HCT116 (cell line): ENCODE data around the gene MCF2L. TPM values are rescaled to one million over a fixed set of nuclear protein-coding genes. Genes with fewer than 3 reads are reported as not detected.

ENCODE experiments used
- ATAC-seq: fragments of 200-7000 bp; cut with Tn5 transposase; 2 replicates; pipeline ENCODE4 v1.9.1; 2020; ENCODE audit warnings: mild to moderate bottlenecking, moderate library complexity
- BruUV-seq: library from RNA; stranded (reverse); fragments of 400-500 nt; replicated peaks from 2 replicates; lab custom pipeline; 2021; lab: Mats Ljungman, UMichigan
- CTCF ChIA-PET: fragments of 300-600 bp; sonication (Branson Sonifier 250); formaldehyde crosslinking; loops from one replicate; lab custom pipeline; 2021; ENCODE audit warnings: antibody characterized with exemption; lab: Charles Lee
- POLR2A ChIA-PET: fragments of 300-600, 350-600 bp; sonication (Branson Sonifier 250); formaldehyde crosslinking; loops from one replicate; lab custom pipeline; 2021; ENCODE audit warnings: antibody characterized with exemption; lab: Charles Lee
- RAD21 ChIA-PET, 2 experiments: fragments of 300-600 bp; sonication (Branson Sonifier 250); formaldehyde crosslinking; loops; one replicate each; lab custom pipeline; 2023; ENCODE audit warnings: low total read pairs in 2 of 2; ENCODE audit not compliant: uncharacterized antibody in 2 of 2, unreplicated experiment in 2 of 2, low non-redundant PET in 1 of 2; lab: Charles Lee
- DNase-seq: peaks from one replicate; pipeline ENCODE4 v3.0.0-alpha.2; 2010; ENCODE audit warnings: low read depth, low spot score
- H2AFZ ChIP-seq: fragments of 200-600 bp; shearing (Covaris generic), sonication (generic); 2 replicates; pipeline ENCODE4 v1.6.1; 2017; ENCODE audit warnings: low read depth, mixed run types, mixed read lengths, antibody characterized with exemption, low read length; ENCODE audit not compliant: poor library complexity, severe bottlenecking
- H3K27ac ChIP-seq: 2 replicates; pipeline ENCODE4 v1.5.1; 2012; ENCODE audit warnings: low read depth, low read length
- H3K27me3 ChIP-seq: fragments of 200-600 bp; sonication (generic); 2 replicates; pipeline ENCODE4 v1.6.1; 2016; ENCODE audit warnings: mixed run types, low read length, mixed read lengths; ENCODE audit not compliant: insufficient read depth
- H3K36me3 ChIP-seq, 2 experiments: fragments of 200-500 bp in 1 of 2; fragments of 200-600 bp in 1 of 2; sonication (Bioruptor generic) in 1 of 2; sonication (generic) in 1 of 2; 2 replicates each; pipeline versions ENCODE4 v1.5.1 to v1.6.1; 2014 to 2016; ENCODE audit warnings: low read length in 2 of 2, inconsistent platforms in 1 of 2, mixed read lengths in 1 of 2, mixed run types in 1 of 2; ENCODE audit not compliant: insufficient read depth in 2 of 2, control insufficient read depth in 1 of 2
- H3K4me1 ChIP-seq, 2 experiments: fragments of 200-600 bp in 1 of 2; sonication (generic) in 1 of 2; 2 replicates each; pipeline versions ENCODE4 v1.5.1 to v1.6.1; 2012 to 2017; ENCODE audit warnings: low read length in 2 of 2, inconsistent platforms in 1 of 2, mild to moderate bottlenecking in 1 of 2, mixed read lengths in 1 of 2, mixed run types in 1 of 2, moderate library complexity in 1 of 2; ENCODE audit not compliant: insufficient read depth in 2 of 2, control insufficient read depth in 1 of 2
- H3K4me2 ChIP-seq: fragments of 200-600 bp; sonication (generic); 2 replicates; pipeline ENCODE4 v1.6.1; 2017; ENCODE audit warnings: mixed run types, low read length, mixed read lengths
- H3K4me3 ChIP-seq, 2 experiments: fragments of 200-600 bp in 1 of 2; sonication (generic) in 1 of 2; replicated peaks in 1 of 2; 2 replicates each; pipeline ENCODE4 v1.5.1; 2011 to 2016; ENCODE audit warnings: low read length in 2 of 2, control low read depth in 1 of 2, low read depth in 1 of 2, mild to moderate bottlenecking in 1 of 2, mixed read lengths in 1 of 2, mixed run types in 1 of 2
- H3K79me2 ChIP-seq: fragments of 200-600 bp; sonication (generic); 2 replicates; pipeline ENCODE4 v1.6.1; 2017; ENCODE audit warnings: mild to moderate bottlenecking, mixed run types, low read length, moderate library complexity, mixed read lengths; ENCODE audit not compliant: insufficient read depth
- H3K9ac ChIP-seq: fragments of 200-600 bp; sonication (generic); 2 replicates; pipeline ENCODE4 v1.6.1; 2016; ENCODE audit warnings: low read length, mixed read lengths
- H3K9me2 ChIP-seq: fragments of 200-600 bp; sonication (generic), shearing (Covaris generic); 2 replicates; pipeline ENCODE4 v1.6.1; 2017; ENCODE audit warnings: mixed run types, mild to moderate bottlenecking, moderate library complexity; ENCODE audit not compliant: insufficient read depth
- H3K9me3 ChIP-seq, 2 experiments: fragments of 200-500 bp in 1 of 2; fragments of 200-600 bp in 1 of 2; sonication (Bioruptor generic) in 1 of 2; sonication (generic) in 1 of 2; 2 replicates each; pipeline ENCODE4 v1.6.1; 2014 to 2017; ENCODE audit warnings: low read length in 2 of 2, mixed read lengths in 2 of 2, inconsistent platforms in 1 of 2, low read depth in 1 of 2, mild to moderate bottlenecking in 1 of 2, mixed run types in 1 of 2, moderate library complexity in 1 of 2; ENCODE audit not compliant: control insufficient read depth in 1 of 2, insufficient read depth in 1 of 2
- H4K20me1 ChIP-seq: fragments of 200-600 bp; sonication (generic), shearing (Covaris generic); 2 replicates; pipeline ENCODE4 v1.6.1; 2017; ENCODE audit warnings: mixed run types, mild to moderate bottlenecking, moderate library complexity; ENCODE audit not compliant: insufficient read depth
- CBX3 ChIP-seq: IDR thresholded peaks from 2 replicates; pipeline ENCODE4 v1.6.1; 2012; ENCODE audit warnings: low read depth
- CEBPB ChIP-seq: IDR thresholded peaks from 2 replicates; pipeline ENCODE4 v1.6.1; 2012; ENCODE audit warnings: low read depth
- EGR1 ChIP-seq: IDR thresholded peaks from 2 replicates; pipeline ENCODE4 v1.6.1; 2012; ENCODE audit warnings: low read depth
- ELF1 ChIP-seq: IDR thresholded peaks from 2 replicates; pipeline ENCODE4 v1.6.1; 2012; ENCODE audit warnings: low read depth, borderline replicate concordance
- EZH2 ChIP-seq: fragments of 200-600 bp; sonication (generic); IDR thresholded peaks from 2 replicates; pipeline ENCODE4 v1.6.1; 2017; ENCODE audit warnings: antibody characterized with exemption, mixed run types
- EZH2phosphoT487 ChIP-seq: fragments of 200-600 bp; IDR thresholded peaks from 2 replicates; pipeline ENCODE4 v1.6.1; 2018; ENCODE audit warnings: antibody characterized with exemption, borderline replicate concordance
- FOSL1 ChIP-seq: IDR thresholded peaks from 2 replicates; pipeline ENCODE4 v1.6.1; 2012; ENCODE audit warnings: low read depth
- POLR2A ChIP-seq: IDR thresholded peaks from 2 replicates; pipeline ENCODE4 v1.7.0; 2011; ENCODE audit warnings: borderline replicate concordance; ENCODE audit not compliant: insufficient read depth, insufficient read length; ENCODE audit errors: extremely low read depth
- RAD21 ChIP-seq: IDR thresholded peaks from 2 replicates; pipeline ENCODE4 v1.6.1; 2012; ENCODE audit warnings: low read depth, mild to moderate bottlenecking
- REST ChIP-seq: IDR thresholded peaks from 2 replicates; pipeline ENCODE4 v1.6.1; 2012; ENCODE audit warnings: low read depth
- SP1 ChIP-seq: IDR thresholded peaks from 2 replicates; pipeline ENCODE4 v1.6.1; 2012; ENCODE audit warnings: low read depth
- SRF ChIP-seq: IDR thresholded peaks from 2 replicates; pipeline ENCODE4 v1.6.1; 2012; ENCODE audit warnings: low read depth
- YY1 ChIP-seq: IDR thresholded peaks from 2 replicates; pipeline ENCODE4 v1.6.1; 2011; ENCODE audit warnings: low read length, low read depth, moderate library complexity, mild to moderate bottlenecking; ENCODE audit not compliant: insufficient replicate concordance; ENCODE audit errors: extremely low read depth
- ZNF274 ChIP-seq: fragments of 200-500 bp; sonication (Bioruptor generic); IDR thresholded peaks from 2 replicates; pipeline ENCODE4 v1.6.1; 2014; ENCODE audit warnings: mild to moderate bottlenecking, low read depth, low read length, inconsistent platforms
- intact Hi-C: fragments of 100-400 bp; cut with micrococcal nuclease; formaldehyde crosslinking; loops from 2 replicates; pipeline ENCODE4 v1.10.0; 2022
- total RNA-seq: library from RNA; stranded (reverse); gene quantifications from one replicate; pipeline ENCODE4 v1.2.1, GENCODE V29; 2021; ENCODE audit not compliant: unreplicated experiment
- TF ChIP-seq, protein P1 (sequence below): IDR thresholded peaks from 2 replicates; pipeline ENCODE4 v1.6.1; 2012

Gene MCF2L
- total RNA-seq, 1 experiment from 2014 or later: 19.3 TPM

DNA sequence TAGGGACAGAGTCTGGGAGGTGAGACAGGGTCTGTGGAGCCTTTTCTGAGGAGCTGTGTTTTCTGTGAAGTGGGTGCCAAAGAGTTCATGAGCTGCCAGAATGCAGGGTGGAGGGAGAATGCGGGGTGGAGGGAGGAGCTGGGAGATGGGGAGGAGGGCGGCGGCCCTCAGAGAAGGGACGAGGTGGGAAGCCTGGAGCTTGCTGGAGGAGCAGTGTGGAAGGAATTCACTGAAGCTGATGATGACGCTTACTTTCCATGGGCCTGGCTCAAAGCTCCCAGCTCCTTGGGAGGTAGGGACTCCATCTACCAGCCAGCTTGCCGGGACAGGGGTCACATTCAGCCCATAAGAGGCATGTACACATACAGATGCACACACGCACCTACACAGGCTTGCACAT is 62.5 kb downstream of the MCF2L start:
- TF ChIP-seq POLR2A: no peak
- TF ChIP-seq EZH2: no peak
- no peak for TF ChIP-seq RAD21
- no peak for TF ChIP-seq ELF1
- TF ChIP-seq SRF: no peak
- TF ChIP-seq ZNF274: no peak
- TF ChIP-seq EGR1: no peak
- no peak for TF ChIP-seq CBX3
- no peak for TF ChIP-seq SP1
- no peak for TF ChIP-seq YY1
- TF ChIP-seq FOSL1: no peak
- TF ChIP-seq, all 23 proteins: peak for 0
- Histone ChIP-seq H3K4me3 (no peak overlapping the region), H3K9ac (no peak overlapping the region), H3K27me3 (no peaks in the 10 kb centered on the region), H3K4me2 (no peak overlapping the region), H3K79me2 (no peaks in the 10 kb centered on the region), H3K36me3 (no peaks in the 10 kb centered on the region), H3K9me2 (no peaks in the 10 kb centered on the region), H4K20me1 (no peaks in the 10 kb centered on the region), H3K27ac (no peak overlapping the region), H2AFZ (no peak overlapping the region), H3K4me1 (peaks cover 0 to 3% of the 10 kb centered on the region in 2 experiments; a peak in 1 of 4 replicates), H3K9me3 (no peaks in the 10 kb centered on the region)
- BruUV-seq: no TSS peak
- intact Hi-C loops: loop anchor here (10.0 kb wide), 1 partner anchor 363 kb away; no protein-coding TSS in a partner anchor
- no peak for DNase-seq
- ATAC-seq: no peak
- ChIA-PET CTCF (interaction anchor here (1.6 kb wide), 1 partner anchor 89 kb away, joined by 4 read pairs; no protein-coding TSS in a partner anchor), RAD21 (no interaction called here), POLR2A (no interaction called here)

- no TSS peak for BruUV-seq
- RAD21 ChIA-PET: no interaction called here
- H3K79me2 ChIP-seq: no peaks in the 10 kb centered on the region
Measured at GRCh38 chr13:113032291-113032690, 63.3 kb downstream of the MCF2L start.

More at GRCh38 chr13:113032291-113032690, 63.3 kb downstream of the MCF2L start:
- H3K9me2 ChIP-seq: no peaks in the 10 kb centered on the region
- TF ChIP-seq REST (no peak), EZH2phosphoT487 (no peak), YY1 (no peak), CEBPB (no peak)
- TF ChIP-seq, protein P1, sequence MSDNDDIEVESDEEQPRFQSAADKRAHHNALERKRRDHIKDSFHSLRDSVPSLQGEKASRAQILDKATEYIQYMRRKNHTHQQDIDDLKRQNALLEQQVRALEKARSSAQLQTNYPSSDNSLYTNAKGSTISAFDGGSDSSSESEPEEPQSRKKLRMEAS: no peak
- no peak for ATAC-seq
- ChIA-PET POLR2A (no interaction called here), CTCF (interaction anchor here (1.6 kb wide), 1 partner anchor 90 kb away, joined by 4 read pairs; no protein-coding TSS in a partner anchor)
- H4K20me1 ChIP-seq: no peaks in the 10 kb centered on the region
- H3K4me1 ChIP-seq: peaks cover 0 to 3% of the 10 kb centered on the region in 2 experiments; a peak in 1 of 4 replicates
- no peak overlapping the region for H2AFZ ChIP-seq
- intact Hi-C loops: loop anchor here (10.0 kb wide), 1 partner anchor 363 kb away; no protein-coding TSS in a partner anchor
- H3K27ac ChIP-seq: no peak overlapping the region
- no peak overlapping the region for H3K4me2 ChIP-seq
- H3K9ac ChIP-seq: no peak overlapping the region
- H3K9me3 ChIP-seq: no peaks in the 10 kb centered on the region
- H3K27me3 ChIP-seq: no peaks in the 10 kb centered on the region
- no peak for DNase-seq
- no peak overlapping the region for H3K4me3 ChIP-seq
- no peaks in the 10 kb centered on the region for H3K36me3 ChIP-seq
